ENCODE measurements around the gene CPT1A.

CPT1A gene

GRCh38 chr11:68825571-68825970 lies 16.1 kb downstream of the CPT1A start:
- Histone ChIP-seq H3K36me3 (ENCODE audit: control insufficient read depth, insufficient read depth, low read length) (no peaks in the 10 kb centered on the region), H3K4me1 (ENCODE audit: control insufficient read depth, insufficient read depth, low read length) (peaks cover 35% of the 10 kb centered on the region), H3K27me3 (ENCODE audit: control insufficient read depth, insufficient read depth, low read length) (no peaks in the 10 kb centered on the region), H3K9me3 (ENCODE audit: control insufficient read depth, low read length) (no peaks in the 10 kb centered on the region), H3K9ac (ENCODE audit: low read length) (no peak overlapping the region), H3K4me3 (ENCODE audit: low read length) (no peak overlapping the region)

GRCh38 chr11:68822546-68822945 lies 19.2 kb downstream of the CPT1A start:
- Histone ChIP-seq H3K4me3 (ENCODE audit: low read length) (no peak overlapping the region), H3K4me1 (ENCODE audit: control insufficient read depth, insufficient read depth, low read length) (peaks cover 20% of the 10 kb centered on the region), H3K9me3 (ENCODE audit: control insufficient read depth, low read length) (no peaks in the 10 kb centered on the region), H3K9ac (ENCODE audit: low read length) (no peak overlapping the region), H3K27me3 (ENCODE audit: control insufficient read depth, insufficient read depth, low read length) (no peaks in the 10 kb centered on the region), H3K36me3 (ENCODE audit: control insufficient read depth, insufficient read depth, low read length) (no peaks in the 10 kb centered on the region)

- no peaks in the 10 kb centered on the region for H3K27me3 ChIP-seq (ENCODE audit: control insufficient read depth, insufficient read depth, low read length)
- H3K9me3 ChIP-seq (ENCODE audit: control insufficient read depth, low read length), result no peaks in the 10 kb centered on the region
- no peak overlapping the region for H3K9ac ChIP-seq (ENCODE audit: low read length)
- peaks cover 20% of the 10 kb centered on the region for H3K4me1 ChIP-seq (ENCODE audit: control insufficient read depth, insufficient read depth, low read length)
- no peaks in the 10 kb centered on the region for H3K36me3 ChIP-seq (ENCODE audit: control insufficient read depth, insufficient read depth, low read length)
- no peak overlapping the region for H3K4me3 ChIP-seq (ENCODE audit: low read length)
Observed at GRCh38 chr11:68821670-68822069, 20.0 kb downstream of the CPT1A start.

GRCh38 chr11:68819362-68819761 lies 22.4 kb downstream of the CPT1A start:
- Histone ChIP-seq H3K9ac (ENCODE audit: low read length) (no peak overlapping the region), H3K27me3 (ENCODE audit: control insufficient read depth, insufficient read depth, low read length) (no peaks in the 10 kb centered on the region), H3K36me3 (ENCODE audit: control insufficient read depth, insufficient read depth, low read length) (no peaks in the 10 kb centered on the region), H3K4me3 (ENCODE audit: low read length) (no peak overlapping the region), H3K4me1 (ENCODE audit: control insufficient read depth, insufficient read depth, low read length) (peaks cover 9% of the 10 kb centered on the region), H3K9me3 (ENCODE audit: control insufficient read depth, low read length) (no peaks in the 10 kb centered on the region)

GRCh38 chr11:68818181-68818580 lies 23.5 kb downstream of the CPT1A start:
- no peak overlapping the region for H3K4me3 ChIP-seq (ENCODE audit: low read length)
- no peaks in the 10 kb centered on the region for H3K9me3 ChIP-seq (ENCODE audit: control insufficient read depth, low read length)
- peaks cover 9% of the 10 kb centered on the region for H3K4me1 ChIP-seq (ENCODE audit: control insufficient read depth, insufficient read depth, low read length)
- no peak overlapping the region for H3K9ac ChIP-seq (ENCODE audit: low read length)
- no peaks in the 10 kb centered on the region for H3K27me3 ChIP-seq (ENCODE audit: control insufficient read depth, insufficient read depth, low read length)
- H3K36me3 ChIP-seq (ENCODE audit: control insufficient read depth, insufficient read depth, low read length), result no peaks in the 10 kb centered on the region

GRCh38 chr11:68817554-68817953 lies 24.2 kb downstream of the CPT1A start:
- no peak overlapping the region for H3K4me3 ChIP-seq (ENCODE audit: low read length)
- no peaks in the 10 kb centered on the region for H3K27me3 ChIP-seq (ENCODE audit: control insufficient read depth, insufficient read depth, low read length)
- peaks cover 13% of the 10 kb centered on the region for H3K4me1 ChIP-seq (ENCODE audit: control insufficient read depth, insufficient read depth, low read length)
- H3K36me3 ChIP-seq (ENCODE audit: control insufficient read depth, insufficient read depth, low read length), result peaks cover 1% of the 10 kb centered on the region
- no peaks in the 10 kb centered on the region for H3K9me3 ChIP-seq (ENCODE audit: control insufficient read depth, low read length)
- H3K9ac ChIP-seq (ENCODE audit: low read length), result no peak overlapping the region

GRCh38 chr11:68816917-68817419 lies 24.7 kb downstream of the CPT1A start:
- H3K36me3 ChIP-seq (ENCODE audit: control insufficient read depth, insufficient read depth, low read length), result peaks cover 5% of the 10 kb centered on the region
- no peaks in the 10 kb centered on the region for H3K9me3 ChIP-seq (ENCODE audit: control insufficient read depth, low read length)
- H3K9ac ChIP-seq (ENCODE audit: low read length), result no peak overlapping the region
- H3K27me3 ChIP-seq (ENCODE audit: control insufficient read depth, insufficient read depth, low read length), result no peaks in the 10 kb centered on the region
- H3K4me3 ChIP-seq (ENCODE audit: low read length), result no peak overlapping the region
- H3K4me1 ChIP-seq (ENCODE audit: control insufficient read depth, insufficient read depth, low read length), result peaks cover 19% of the 10 kb centered on the region

- Histone ChIP-seq H3K36me3 (ENCODE audit: control insufficient read depth, insufficient read depth, low read length) (peaks cover 5% of the 10 kb centered on the region), H3K4me1 (ENCODE audit: control insufficient read depth, insufficient read depth, low read length) (peaks cover 22% of the 10 kb centered on the region), H3K27me3 (ENCODE audit: control insufficient read depth, insufficient read depth, low read length) (no peaks in the 10 kb centered on the region), H3K9ac (ENCODE audit: low read length) (no peak overlapping the region), H3K9me3 (ENCODE audit: control insufficient read depth, low read length) (no peaks in the 10 kb centered on the region), H3K4me3 (ENCODE audit: low read length) (no peak overlapping the region)
Observed at GRCh38 chr11:68816251-68816776, 25.4 kb downstream of the CPT1A start.

GRCh38 chr11:68813773-68814172 lies 27.9 kb downstream of the CPT1A start:
- no peak overlapping the region for H3K4me3 ChIP-seq (ENCODE audit: low read length)
- H3K36me3 ChIP-seq (ENCODE audit: control insufficient read depth, insufficient read depth, low read length), result peaks cover 5% of the 10 kb centered on the region
- H3K9ac ChIP-seq (ENCODE audit: low read length), result no peak overlapping the region
- H3K27me3 ChIP-seq (ENCODE audit: control insufficient read depth, insufficient read depth, low read length), result no peaks in the 10 kb centered on the region
- H3K9me3 ChIP-seq (ENCODE audit: control insufficient read depth, low read length), result no peaks in the 10 kb centered on the region
- peaks cover 13% of the 10 kb centered on the region for H3K4me1 ChIP-seq (ENCODE audit: control insufficient read depth, insufficient read depth, low read length)

GRCh38 chr11:68812526-68812925 lies 29.2 kb downstream of the CPT1A start:
- no peaks in the 10 kb centered on the region for H3K9me3 ChIP-seq (ENCODE audit: control insufficient read depth, low read length)
- H3K4me1 ChIP-seq (ENCODE audit: control insufficient read depth, insufficient read depth, low read length), result peaks cover 13% of the 10 kb centered on the region
- peaks cover 5% of the 10 kb centered on the region for H3K36me3 ChIP-seq (ENCODE audit: control insufficient read depth, insufficient read depth, low read length)
- no peak overlapping the region for H3K9ac ChIP-seq (ENCODE audit: low read length)
- H3K4me3 ChIP-seq (ENCODE audit: low read length), result no peak overlapping the region
- H3K27me3 ChIP-seq (ENCODE audit: control insufficient read depth, insufficient read depth, low read length), result no peaks in the 10 kb centered on the region

GRCh38 chr11:68810164-68810563 lies 31.6 kb downstream of the CPT1A start:
- Histone ChIP-seq H3K4me3 (ENCODE audit: low read length) (no peak overlapping the region), H3K27me3 (ENCODE audit: control insufficient read depth, insufficient read depth, low read length) (no peaks in the 10 kb centered on the region), H3K4me1 (ENCODE audit: control insufficient read depth, insufficient read depth, low read length) (peaks cover 13% of the 10 kb centered on the region), H3K36me3 (ENCODE audit: control insufficient read depth, insufficient read depth, low read length) (peaks cover 5% of the 10 kb centered on the region), H3K9me3 (ENCODE audit: control insufficient read depth, low read length) (no peaks in the 10 kb centered on the region), H3K9ac (ENCODE audit: low read length) (no peak overlapping the region)

GRCh38 chr11:68809506-68809905 lies 32.2 kb downstream of the CPT1A start:
- Histone ChIP-seq H3K4me1 (ENCODE audit: control insufficient read depth, insufficient read depth, low read length) (peaks cover 13% of the 10 kb centered on the region), H3K4me3 (ENCODE audit: low read length) (no peak overlapping the region), H3K9ac (ENCODE audit: low read length) (no peak overlapping the region), H3K27me3 (ENCODE audit: control insufficient read depth, insufficient read depth, low read length) (no peaks in the 10 kb centered on the region), H3K36me3 (ENCODE audit: control insufficient read depth, insufficient read depth, low read length) (peaks cover 5% of the 10 kb centered on the region), H3K9me3 (ENCODE audit: control insufficient read depth, low read length) (no peaks in the 10 kb centered on the region)

GRCh38 chr11:68808787-68809186 lies 32.9 kb downstream of the CPT1A start:
- Histone ChIP-seq H3K36me3 (ENCODE audit: control insufficient read depth, insufficient read depth, low read length) (peaks cover 5% of the 10 kb centered on the region), H3K4me3 (ENCODE audit: low read length) (no peak overlapping the region)

More at GRCh38 chr11:68808787-68809186, 32.9 kb downstream of the CPT1A start:
- Histone ChIP-seq H3K4me1 (ENCODE audit: control insufficient read depth, insufficient read depth, low read length) (peaks cover 13% of the 10 kb centered on the region), H3K27me3 (ENCODE audit: control insufficient read depth, insufficient read depth, low read length) (no peaks in the 10 kb centered on the region), H3K9ac (ENCODE audit: low read length) (no peak overlapping the region), H3K9me3 (ENCODE audit: control insufficient read depth, low read length) (no peaks in the 10 kb centered on the region)
